HG03066 (cell line): ENCODE measurements around the gene MED20.

Experiments used
- ATAC-seq: cut with Tn5 transposase; IDR thresholded peaks from one replicate; pipeline ENCODE4 v1.9.1; 2021; ENCODE audit warnings: low read depth; ENCODE audit not compliant: unreplicated experiment

The MED20 gene

GRCh38 chr6:41914869-41915530, 5.9 kb downstream of the MED20 start:
- ATAC-seq: no peak

- ATAC-seq: no peak
These were observed 6.6 kb downstream of the MED20 start for GRCh38 chr6:41914343-41914742.

- ATAC-seq: no peak
These were observed 11.2 kb downstream of the MED20 start for GRCh38 chr6:41909727-41910126.

GRCh38 chr6:41901882-41902519, 18.9 kb downstream of the MED20 start:
- no peak for ATAC-seq

- no peak for ATAC-seq
These were observed 20.1 kb downstream of the MED20 start for GRCh38 chr6:41900861-41901260.

GRCh38 chr6:41896281-41896680, 24.7 kb downstream of the MED20 start:
- no peak for ATAC-seq

- peak; percentile 79 for ATAC-seq
These were observed 25.4 kb downstream of the MED20 start, which contains the start of gene USP49 for GRCh38 chr6:41895300-41896233. USP49 (minus strand) TSS chr6:41895375; CDS start chr6:41806983, 88,392 bp downstream.

GRCh38 chr6:41894366-41895299, 26.3 kb downstream of the MED20 start:
- ATAC-seq: peak; percentile 29

GRCh38 chr6:41892921-41893564, 27.9 kb downstream of the MED20 start:
- ATAC-seq: no peak

- no peak for ATAC-seq
These were observed 33.6 kb downstream of the MED20 start for GRCh38 chr6:41887331-41887751.

GRCh38 chr6:41885930-41886329, 35.0 kb downstream of the MED20 start:
- no peak for ATAC-seq

- no peak for ATAC-seq
These were observed 36.0 kb downstream of the MED20 start for GRCh38 chr6:41884957-41885356.

- no peak for ATAC-seq
These were observed 39.4 kb downstream of the MED20 start for GRCh38 chr6:41881506-41881905.

GRCh38 chr6:41878961-41879405, 42.0 kb downstream of the MED20 start:
- ATAC-seq: no peak

- no peak for ATAC-seq
These were observed 42.7 kb downstream of the MED20 start for GRCh38 chr6:41878246-41878645.

GRCh38 chr6:41877051-41877680, 43.8 kb downstream of the MED20 start:
- no peak for ATAC-seq

GRCh38 chr6:41874741-41875140, 46.2 kb downstream of the MED20 start:
- no peak for ATAC-seq

GRCh38 chr6:41872147-41872546, 48.8 kb downstream of the MED20 start:
- ATAC-seq: no peak

- ATAC-seq: no peak
These were observed 49.2 kb downstream of the MED20 start for GRCh38 chr6:41871691-41872090.
